Measurements from ENCODE around the gene AKAP7.

GRCh38 chr6:131285548-131285947, 150.3 kb downstream of the AKAP7 start:
- no peak for TF ChIP-seq NFE2L2 (conservative IDR thresholded peaks at IDR 0.05; ENCODE audit: low read length)
- TF ChIP-seq FOXS1 (CRISPR knock-in tag; IDR thresholded peaks at IDR 0.05): no peak
- no peak for TF ChIP-seq CTCF (IDR thresholded peaks at IDR 0.05)
- no peak for TF ChIP-seq HOXA7 (CRISPR knock-in tag; IDR thresholded peaks at IDR 0.05)
- TF ChIP-seq SMC3 (IDR thresholded peaks at IDR 0.05): no peak
- no peak for TF ChIP-seq REST (IDR thresholded peaks at IDR 0.05)
- TF ChIP-seq USF2 (IDR thresholded peaks at IDR 0.05): no peak
- no peak for TF ChIP-seq POLR2A (IDR thresholded peaks at IDR 0.05; ENCODE audit: low read length)
- TF ChIP-seq RFX5 (IDR thresholded peaks at IDR 0.05): no peak
- TF ChIP-seq MAX (IDR thresholded peaks at IDR 0.05): no peak
- no peak for TF ChIP-seq MAFK (IDR thresholded peaks at IDR 0.05; ENCODE audit: partially characterized antibody)
